Amniotic stem cell (primary cell): ENCODE measurements around the gene SEC61B.

Experiments used
- DNase-seq: peaks from one replicate; lab custom pipeline; 2025; lab: John Stamatoyannopoulos, UW

Gene SEC61B

DNA sequence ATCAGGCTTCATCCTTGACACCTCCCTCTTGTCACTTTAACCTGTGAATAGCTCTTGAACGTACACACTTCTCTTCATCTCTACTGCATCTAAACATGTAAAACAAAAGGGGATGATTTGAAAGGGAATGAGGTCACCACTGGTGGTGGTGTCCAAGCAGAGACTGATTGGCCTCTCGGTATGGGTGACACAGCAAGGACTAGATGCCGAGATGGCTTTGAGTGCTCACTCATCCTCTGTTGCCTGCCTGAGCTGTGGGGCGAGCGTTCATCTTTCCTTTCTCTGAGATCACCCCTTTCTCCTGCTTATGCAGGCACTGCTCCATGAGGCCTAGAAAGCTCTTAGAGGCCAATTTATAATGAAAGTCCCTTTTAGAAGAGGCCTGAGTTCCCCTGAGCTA lies 51.9 kb downstream of the SEC61B start:
- DNase-seq: no peak

- no peak for DNase-seq
Observed at GRCh38 chr9:99274495-99274894, 52.4 kb downstream of the SEC61B start.
